NCI-H510A treated with DMSO at 0.1 percent for 48 hours (cell line): ENCODE results near the gene ASB13.

ENCODE experiments used
- DNase-seq: peaks from one replicate; lab custom pipeline; 2025; lab: John Stamatoyannopoulos, UW

ASB13 gene

DNA sequence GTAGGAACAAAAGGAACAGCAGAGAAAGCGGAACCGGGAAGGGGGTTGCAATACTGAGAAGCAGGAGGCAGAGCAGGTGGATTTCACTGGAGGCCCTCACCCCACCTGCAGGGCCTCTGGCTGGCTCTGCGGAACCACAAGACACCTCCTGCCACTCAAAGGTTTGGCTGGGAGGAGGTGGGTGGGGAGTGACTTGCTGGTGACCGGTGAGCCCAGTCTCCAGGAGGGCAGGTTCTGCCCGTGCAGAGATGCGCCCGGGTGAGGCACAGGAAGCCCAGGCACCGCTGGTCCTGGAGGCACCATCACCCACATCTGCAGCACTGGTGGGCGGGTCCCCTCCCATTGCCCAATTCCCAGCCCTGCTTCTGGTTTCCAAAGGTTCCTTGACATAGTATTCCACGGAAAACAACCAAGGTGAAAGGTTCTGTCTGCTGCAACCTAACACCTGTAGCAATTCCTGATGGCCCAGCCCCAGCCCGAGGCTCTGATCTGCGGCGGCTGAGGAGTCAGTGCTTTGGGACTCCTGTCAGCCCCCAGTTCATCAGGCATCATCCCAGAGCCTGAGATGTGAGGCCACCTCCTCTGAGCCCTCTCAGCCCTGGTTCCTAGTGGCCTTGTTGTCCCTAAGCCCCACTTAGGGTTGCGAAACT lies 77.3 kb downstream of the ASB13 start:
- DNase-seq = no peak
